Measurements from ENCODE around the gene HOXD3. TPM values are rescaled to one million over a fixed set of nuclear protein-coding genes. Genes with fewer than 3 reads are reported as not detected.

Gene HOXD3
- polyA plus RNA-seq, 1 donor (not counting 4 experiments of a cell fraction or from before 2014, with no cell fraction given) = not detected

- H3K27ac ChIP-seq (ENCODE audit: control insufficient read depth, insufficient read depth, low read length) = no peak overlapping the region
- H3K9me3 ChIP-seq (ENCODE audit: control insufficient read depth, low read depth, low read length) = peaks cover 7% of the 10 kb centered on the region
- TF ChIP-seq EZH2 (IDR thresholded peaks at IDR 0.05; ENCODE audit: low read length) = no peak
- no peaks in the 10 kb centered on the region for H3K4me1 ChIP-seq (ENCODE audit: control insufficient read depth, extremely low read depth, insufficient read depth, low read length)
- H3K4me3 ChIP-seq (ENCODE audit: control insufficient read depth in 2 of 3, extremely low read depth in 1 of 3, insufficient read depth in 2 of 3, low read depth in 1 of 3, low read length in 3 of 3) = no peak overlapping the region
- H4K20me1 ChIP-seq (ENCODE audit: control insufficient read depth, extremely low read depth, insufficient read depth, low read length) = no peaks in the 10 kb centered on the region
- DNase-seq (ENCODE audit: low read depth, low spot score) = no peak
- H3K9ac ChIP-seq (ENCODE audit: control insufficient read depth, extremely low read depth, insufficient read depth, low read length) = no peak overlapping the region
- dilution Hi-C loops (cut with MboI; ENCODE audit: extremely low pct_ligation_motif_present, low sequenced_read_pairs) = loop anchor here (25.0 kb wide), 1 partner anchor 468 kb away; no protein-coding TSS in a partner anchor
- H2AFZ ChIP-seq (ENCODE audit: control insufficient read depth, low read length) = no peak overlapping the region
- H3K36me3 ChIP-seq (ENCODE audit: control insufficient read depth in 2 of 2, extremely low read depth in 1 of 2, insufficient read depth in 2 of 2, low read length in 2 of 2) = no peaks in the 10 kb centered on the region
- no peak overlapping the region for H3K4me2 ChIP-seq (ENCODE audit: control insufficient read depth, extremely low read depth, insufficient read depth, low read depth, low read length)
- no peaks in the 10 kb centered on the region for H3K79me2 ChIP-seq (ENCODE audit: control insufficient read depth, insufficient read depth, low read length)
- no peaks in the 10 kb centered on the region for H3K9me1 ChIP-seq (ENCODE audit: control insufficient read depth, extremely low read depth, insufficient read depth, low read length)
- FAIRE-seq = no peak
- H3K27me3 ChIP-seq (ENCODE audit: control insufficient read depth, extremely low read depth, insufficient read depth, low read length) = peaks cover 74% of the 10 kb centered on the region
These were observed 12.1 kb downstream of the HOXD3 start for GRCh38 chr2:176169181-176169580.

DNA sequence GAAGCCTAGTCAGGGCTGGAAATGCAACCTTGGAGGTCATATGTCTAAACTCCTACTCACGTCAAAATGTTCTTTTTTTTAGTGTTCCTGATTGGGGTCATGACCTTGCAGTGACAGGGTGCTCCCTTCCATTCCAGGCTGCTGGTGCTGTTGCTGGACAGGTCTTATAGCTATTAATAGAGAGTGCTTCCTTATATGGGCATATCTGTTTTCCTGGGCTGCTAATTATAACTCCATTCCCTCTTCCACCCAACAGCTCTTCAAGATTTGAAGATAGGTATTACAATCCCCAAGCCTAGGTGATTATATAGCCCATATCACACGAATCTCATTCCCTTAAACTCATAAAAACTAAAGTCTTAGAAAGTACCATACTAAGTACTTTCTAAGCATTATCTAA lies 12.6 kb downstream of the HOXD3 start:
- H3K4me2 ChIP-seq (ENCODE audit: control insufficient read depth, extremely low read depth, insufficient read depth, low read depth, low read length) = no peak overlapping the region
- no peak for FAIRE-seq
- dilution Hi-C loops (cut with MboI; ENCODE audit: extremely low pct_ligation_motif_present, low sequenced_read_pairs) = loop anchor here (25.0 kb wide), 1 partner anchor 468 kb away; no protein-coding TSS in a partner anchor

More for the DNA sequence above, 12.6 kb downstream of the HOXD3 start:
- H3K9me1 ChIP-seq (ENCODE audit: control insufficient read depth, extremely low read depth, insufficient read depth, low read length) = no peaks in the 10 kb centered on the region
- no peak overlapping the region for H2AFZ ChIP-seq (ENCODE audit: control insufficient read depth, low read length)
- no peak overlapping the region for H3K9ac ChIP-seq (ENCODE audit: control insufficient read depth, extremely low read depth, insufficient read depth, low read length)
- no peaks in the 10 kb centered on the region for H3K79me2 ChIP-seq (ENCODE audit: control insufficient read depth, insufficient read depth, low read length)
- H4K20me1 ChIP-seq (ENCODE audit: control insufficient read depth, extremely low read depth, insufficient read depth, low read length) = no peaks in the 10 kb centered on the region
- TF ChIP-seq, protein P1, sequence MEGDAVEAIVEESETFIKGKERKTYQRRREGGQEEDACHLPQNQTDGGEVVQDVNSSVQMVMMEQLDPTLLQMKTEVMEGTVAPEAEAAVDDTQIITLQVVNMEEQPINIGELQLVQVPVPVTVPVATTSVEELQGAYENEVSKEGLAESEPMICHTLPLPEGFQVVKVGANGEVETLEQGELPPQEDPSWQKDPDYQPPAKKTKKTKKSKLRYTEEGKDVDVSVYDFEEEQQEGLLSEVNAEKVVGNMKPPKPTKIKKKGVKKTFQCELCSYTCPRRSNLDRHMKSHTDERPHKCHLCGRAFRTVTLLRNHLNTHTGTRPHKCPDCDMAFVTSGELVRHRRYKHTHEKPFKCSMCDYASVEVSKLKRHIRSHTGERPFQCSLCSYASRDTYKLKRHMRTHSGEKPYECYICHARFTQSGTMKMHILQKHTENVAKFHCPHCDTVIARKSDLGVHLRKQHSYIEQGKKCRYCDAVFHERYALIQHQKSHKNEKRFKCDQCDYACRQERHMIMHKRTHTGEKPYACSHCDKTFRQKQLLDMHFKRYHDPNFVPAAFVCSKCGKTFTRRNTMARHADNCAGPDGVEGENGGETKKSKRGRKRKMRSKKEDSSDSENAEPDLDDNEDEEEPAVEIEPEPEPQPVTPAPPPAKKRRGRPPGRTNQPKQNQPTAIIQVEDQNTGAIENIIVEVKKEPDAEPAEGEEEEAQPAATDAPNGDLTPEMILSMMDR (optimal IDR thresholded peaks at IDR 0.05 in 1 of 3, IDR thresholded peaks at IDR 0.05 in 1 of 3, conservative IDR thresholded peaks at IDR 0.05 in 1 of 3; ENCODE audit: extremely low read depth in 1 of 3, insufficient read depth in 2 of 3, low read length in 3 of 3) = no peak
- no peak for TF ChIP-seq EZH2 (IDR thresholded peaks at IDR 0.05; ENCODE audit: low read length)
- H3K27me3 ChIP-seq (ENCODE audit: control insufficient read depth, extremely low read depth, insufficient read depth, low read length) = peaks cover 74% of the 10 kb centered on the region
- peaks cover 5% of the 10 kb centered on the region for H3K9me3 ChIP-seq (ENCODE audit: control insufficient read depth, low read depth, low read length)
- DNase-seq (ENCODE audit: low read depth, low spot score) = no peak
- H3K27ac ChIP-seq (ENCODE audit: control insufficient read depth, insufficient read depth, low read length) = no peak overlapping the region
- no peaks in the 10 kb centered on the region for H3K36me3 ChIP-seq (ENCODE audit: control insufficient read depth in 2 of 2, extremely low read depth in 1 of 2, insufficient read depth in 2 of 2, low read length in 2 of 2)
- no peak overlapping the region for H3K4me3 ChIP-seq (ENCODE audit: control insufficient read depth in 2 of 3, extremely low read depth in 1 of 3, insufficient read depth in 2 of 3, low read depth in 1 of 3, low read length in 3 of 3)
- H3K4me1 ChIP-seq (ENCODE audit: control insufficient read depth, extremely low read depth, insufficient read depth, low read length) = no peaks in the 10 kb centered on the region

Measured in keratinocyte (primary cell).